CD4-positive, alpha-beta T cell treated with Interferon alpha-2 for 1 hour (primary cell): Measurements from ENCODE around the gene NEFH.
"Not testable (repeated sequence)": the region's sequence is repeated elsewhere in the genome, so short reads cannot be mapped to it uniquely, and the experiment has no call there.

Experiments
- DNase-seq, 2 donors: peaks; one replicate each; pipeline ENCODE4 v3.0.0-alpha.2; 2020 to 2022

The NEFH gene, protein sequence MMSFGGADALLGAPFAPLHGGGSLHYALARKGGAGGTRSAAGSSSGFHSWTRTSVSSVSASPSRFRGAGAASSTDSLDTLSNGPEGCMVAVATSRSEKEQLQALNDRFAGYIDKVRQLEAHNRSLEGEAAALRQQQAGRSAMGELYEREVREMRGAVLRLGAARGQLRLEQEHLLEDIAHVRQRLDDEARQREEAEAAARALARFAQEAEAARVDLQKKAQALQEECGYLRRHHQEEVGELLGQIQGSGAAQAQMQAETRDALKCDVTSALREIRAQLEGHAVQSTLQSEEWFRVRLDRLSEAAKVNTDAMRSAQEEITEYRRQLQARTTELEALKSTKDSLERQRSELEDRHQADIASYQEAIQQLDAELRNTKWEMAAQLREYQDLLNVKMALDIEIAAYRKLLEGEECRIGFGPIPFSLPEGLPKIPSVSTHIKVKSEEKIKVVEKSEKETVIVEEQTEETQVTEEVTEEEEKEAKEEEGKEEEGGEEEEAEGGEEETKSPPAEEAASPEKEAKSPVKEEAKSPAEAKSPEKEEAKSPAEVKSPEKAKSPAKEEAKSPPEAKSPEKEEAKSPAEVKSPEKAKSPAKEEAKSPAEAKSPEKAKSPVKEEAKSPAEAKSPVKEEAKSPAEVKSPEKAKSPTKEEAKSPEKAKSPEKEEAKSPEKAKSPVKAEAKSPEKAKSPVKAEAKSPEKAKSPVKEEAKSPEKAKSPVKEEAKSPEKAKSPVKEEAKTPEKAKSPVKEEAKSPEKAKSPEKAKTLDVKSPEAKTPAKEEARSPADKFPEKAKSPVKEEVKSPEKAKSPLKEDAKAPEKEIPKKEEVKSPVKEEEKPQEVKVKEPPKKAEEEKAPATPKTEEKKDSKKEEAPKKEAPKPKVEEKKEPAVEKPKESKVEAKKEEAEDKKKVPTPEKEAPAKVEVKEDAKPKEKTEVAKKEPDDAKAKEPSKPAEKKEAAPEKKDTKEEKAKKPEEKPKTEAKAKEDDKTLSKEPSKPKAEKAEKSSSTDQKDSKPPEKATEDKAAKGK

DNA sequence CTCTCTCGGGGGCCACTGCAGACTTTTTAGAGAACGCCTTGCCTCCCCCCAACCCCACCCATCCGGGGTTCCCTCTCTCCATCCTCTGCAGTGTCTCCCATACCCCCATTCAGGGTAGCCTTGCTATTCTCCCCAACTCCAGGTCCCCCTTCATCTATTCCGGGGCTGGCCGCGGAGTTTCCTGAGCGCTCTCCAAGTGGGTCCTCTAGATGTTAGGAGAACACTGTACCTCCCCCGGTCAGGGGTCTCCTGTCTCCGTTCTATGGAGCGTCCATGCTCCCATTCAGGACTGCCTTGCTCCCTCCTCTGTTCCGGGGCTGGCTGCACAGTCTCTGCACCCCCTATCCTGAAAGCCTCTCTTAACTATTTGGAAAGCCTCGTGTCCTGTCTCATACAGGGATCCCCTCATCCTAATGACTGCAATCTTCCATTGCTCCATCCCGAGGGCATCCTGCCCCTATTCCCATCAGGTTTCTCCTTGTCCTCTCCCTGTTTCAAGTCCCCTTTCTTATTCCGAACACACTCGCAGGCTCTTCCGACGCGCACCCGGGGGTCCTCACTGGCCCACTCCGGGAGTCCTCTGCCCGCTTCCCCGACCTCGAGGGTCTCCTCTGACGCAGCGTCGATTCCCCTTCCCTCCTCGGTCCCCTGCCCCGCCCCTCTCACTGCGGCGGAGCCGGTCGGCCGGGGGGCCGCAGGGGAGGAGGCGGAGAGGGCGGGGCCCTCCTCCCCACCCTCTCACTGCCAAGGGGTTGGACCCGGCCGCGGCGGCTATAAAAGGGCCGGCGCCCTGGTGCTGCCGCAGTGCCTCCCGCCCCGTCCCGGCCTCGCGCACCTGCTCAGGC is at the start of gene NEFH:
Gene NEFH, plus strand, starts transcription at position 802 of the 845 bp plus-strand sequence. CDS start 45 bp downstream, outside the sequence.
- no peak for DNase-seq

DNA sequence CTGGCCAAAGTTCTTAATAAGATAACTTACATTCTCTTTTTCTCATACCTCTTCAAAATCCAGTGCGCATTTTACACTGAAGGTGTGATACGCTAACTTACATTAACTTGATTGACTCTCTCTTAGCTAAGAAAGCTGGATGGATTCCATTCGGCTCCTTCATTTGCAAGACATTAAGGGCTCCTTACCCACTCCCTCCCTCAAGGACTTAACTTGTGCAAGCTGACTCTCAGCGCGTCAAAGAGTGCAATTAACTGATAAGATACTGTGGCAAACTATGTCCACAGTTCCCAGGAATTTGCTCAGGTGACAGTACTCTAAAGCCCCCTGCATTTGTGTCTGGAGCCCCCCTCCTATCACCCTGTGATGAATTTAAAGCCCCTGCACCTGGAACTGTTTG is 48.0 kb upstream of the NEFH start:
- no peak for DNase-seq

DNA sequence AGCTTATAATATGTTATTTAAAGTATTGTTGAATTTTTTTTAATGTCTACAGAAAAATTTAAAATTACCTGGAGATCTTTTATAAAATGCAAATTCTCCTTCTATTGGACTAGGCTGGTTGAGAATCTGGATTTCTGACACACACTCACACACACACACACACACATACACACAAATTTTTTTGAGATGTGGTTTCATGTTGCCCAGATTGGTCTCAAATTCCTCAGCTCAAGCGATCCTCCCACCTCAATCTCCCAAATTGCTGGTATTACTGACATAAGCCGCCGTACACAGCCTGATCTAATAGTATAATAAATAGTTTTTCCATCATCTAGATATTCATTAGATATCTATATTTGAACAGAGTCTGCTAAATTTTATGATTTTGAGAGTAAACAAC is 46.2 kb upstream of the NEFH start:
- DNase-seq = no peak

DNA sequence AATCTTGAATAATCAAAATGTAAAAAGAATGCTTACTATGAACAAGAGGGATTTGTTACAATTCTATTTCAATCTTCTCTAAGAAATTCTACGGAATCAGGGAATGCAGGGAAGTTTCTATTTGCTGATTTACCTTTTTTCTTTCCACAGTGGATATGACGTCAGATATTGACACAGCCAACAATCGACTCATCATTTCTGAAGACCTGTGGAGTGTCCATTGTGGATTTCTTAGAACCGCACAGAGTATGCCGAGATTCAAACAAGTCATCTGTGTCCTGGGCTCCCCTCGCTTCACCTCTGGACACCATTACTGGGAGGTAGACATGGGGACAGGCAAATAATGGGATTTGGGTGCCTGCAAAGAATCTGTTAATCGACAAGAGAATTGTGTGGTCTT is 45.7 kb upstream of the NEFH start:
- DNase-seq = no peak

DNA sequence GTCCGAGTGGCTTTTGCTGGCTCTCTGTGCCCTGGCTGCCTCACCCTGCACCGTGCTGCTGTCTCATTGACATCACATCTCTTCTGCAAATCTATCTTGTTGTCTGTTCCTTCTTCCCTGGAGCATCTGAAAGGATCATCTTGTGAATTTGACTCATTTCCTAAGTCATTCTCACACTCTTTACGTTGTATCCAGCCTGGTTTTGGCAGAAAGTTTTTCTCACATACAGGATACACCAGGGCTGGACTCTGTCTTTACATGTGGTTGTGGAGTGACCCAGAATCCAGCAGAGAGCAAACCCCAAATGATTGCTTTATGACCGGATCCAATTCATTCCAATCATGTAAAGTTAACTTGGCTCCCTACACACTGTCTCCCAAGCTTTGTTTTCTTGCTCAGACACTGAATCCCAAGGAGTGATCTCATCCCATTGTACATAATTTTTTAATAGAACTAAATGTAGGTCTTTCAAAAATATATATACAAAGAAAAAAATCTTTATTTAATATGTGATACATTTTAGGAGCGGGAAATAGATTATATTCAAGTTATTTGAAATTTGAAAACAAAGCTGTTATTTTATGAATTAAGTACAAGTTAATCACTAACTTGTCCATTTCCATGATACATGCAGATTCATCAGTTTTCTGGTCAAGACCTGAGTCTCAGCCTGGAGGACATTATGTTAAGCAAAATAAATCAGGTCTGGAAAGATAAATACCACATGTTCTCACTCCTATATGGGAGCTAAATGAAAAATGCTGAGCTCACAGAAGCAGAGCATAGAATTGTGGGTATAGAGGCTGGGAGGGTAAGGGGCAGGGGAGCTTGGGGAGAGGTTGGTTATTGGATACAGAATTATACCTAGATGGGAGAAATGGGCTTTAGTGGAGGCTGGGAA is 44.5 kb upstream of the NEFH start:
- DNase-seq = no peak

DNA sequence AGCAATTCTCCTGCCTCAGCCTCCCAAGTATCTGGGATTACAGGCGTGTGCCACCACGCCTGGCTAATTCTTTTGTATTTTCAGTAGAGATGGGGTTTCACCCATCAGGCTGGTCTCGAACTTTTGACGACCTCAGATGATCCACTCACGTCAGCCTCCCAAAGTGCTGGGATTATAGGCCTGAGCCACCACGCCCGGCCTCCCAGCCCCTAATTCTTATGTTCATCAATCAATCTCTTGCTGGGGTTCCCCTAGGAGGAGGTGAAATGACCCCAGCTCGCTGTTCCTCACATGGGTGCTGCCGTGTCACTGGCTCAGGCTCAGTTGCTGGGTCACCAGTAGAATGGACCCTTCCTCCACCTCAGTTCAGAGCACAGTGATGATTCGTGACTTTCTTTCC is 41.7 kb upstream of the NEFH start, which contains the start of gene RFPL1:
Gene RFPL1, plus strand, starts transcription at position 301 of the 400 bp plus-strand sequence.
- DNase-seq = not testable (repeated sequence)

DNA sequence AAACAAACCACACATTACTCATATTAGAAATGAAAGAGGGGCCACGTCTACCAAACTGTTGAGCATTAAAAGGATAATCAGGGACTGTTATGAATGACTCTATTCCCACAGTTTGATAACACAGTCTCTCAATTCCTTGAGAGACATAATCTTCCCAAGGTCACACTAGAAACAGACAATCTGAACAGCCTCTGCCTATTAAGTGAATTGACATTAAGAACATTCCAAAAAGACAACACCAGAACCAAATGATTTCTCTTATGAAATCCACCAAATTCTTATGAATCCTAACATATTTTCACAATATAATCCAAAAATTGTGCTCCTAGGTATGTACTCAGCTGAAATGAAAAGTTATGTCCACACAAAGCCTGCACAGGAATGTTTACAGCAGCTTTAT is 37.0 kb upstream of the NEFH start:
- DNase-seq = no peak

DNA sequence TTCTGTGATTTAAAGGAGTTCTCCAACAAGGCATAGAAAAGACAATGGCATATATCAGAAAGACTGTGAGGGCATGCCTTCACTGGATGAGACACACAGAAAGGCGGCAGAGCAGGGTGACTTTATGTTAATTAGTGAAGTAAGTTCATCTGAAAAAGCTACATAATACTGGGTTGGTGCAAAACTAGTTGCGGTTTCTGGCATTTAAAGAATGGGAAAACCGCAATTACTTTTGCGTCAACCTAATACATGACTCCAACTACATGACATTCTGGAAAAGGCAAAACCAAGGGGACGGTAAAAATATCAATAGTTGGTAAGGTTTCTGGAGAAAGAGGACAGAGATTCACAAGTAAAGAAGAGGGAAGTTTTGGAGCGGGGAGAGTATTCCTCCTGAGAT is 36.6 kb upstream of the NEFH start:
- DNase-seq = no peak

DNA sequence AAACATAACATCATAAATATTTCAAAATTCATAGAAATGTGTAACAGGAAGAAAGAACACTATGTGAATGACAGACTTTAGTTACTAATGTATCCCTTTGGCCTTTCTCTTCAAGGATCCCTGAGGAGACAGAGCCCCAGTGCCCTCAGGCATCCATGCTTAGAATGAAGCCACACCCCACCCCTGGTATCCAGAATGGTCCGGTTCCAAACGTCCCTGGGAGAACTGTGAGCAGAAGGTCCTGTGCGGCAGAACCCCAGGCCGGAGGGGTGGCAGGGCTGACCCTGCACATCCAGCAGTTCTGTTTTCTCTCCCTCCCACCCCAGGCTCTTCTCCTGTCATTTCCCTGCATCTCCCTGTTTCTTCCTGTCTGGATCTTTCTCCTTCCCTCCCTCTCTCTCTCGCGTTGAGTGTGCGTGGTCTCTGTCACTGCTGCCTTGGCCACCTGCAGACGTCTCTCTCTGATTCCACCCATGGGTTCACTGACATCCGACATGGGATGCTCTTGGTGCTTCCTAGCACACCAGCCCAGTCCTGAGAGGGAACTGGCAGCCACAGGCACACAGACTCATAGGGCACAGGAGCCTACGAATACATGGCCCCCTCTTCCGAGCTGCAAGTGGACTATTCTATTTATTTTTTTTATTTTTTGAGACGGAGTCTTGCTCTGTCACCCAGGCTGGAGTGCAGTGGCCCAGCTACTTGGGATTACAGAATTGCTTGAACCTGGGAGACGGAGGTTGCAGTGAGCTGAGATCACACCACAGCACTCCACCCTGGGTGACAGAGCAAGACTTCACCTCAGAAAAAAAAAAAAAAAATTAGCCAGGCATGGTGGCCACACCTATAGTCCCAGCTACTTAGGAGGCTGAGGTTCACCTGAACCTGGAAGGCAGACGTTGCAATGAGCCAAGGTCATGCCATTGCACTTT is 35.9 kb upstream of the NEFH start:
- DNase-seq = no peak

DNA sequence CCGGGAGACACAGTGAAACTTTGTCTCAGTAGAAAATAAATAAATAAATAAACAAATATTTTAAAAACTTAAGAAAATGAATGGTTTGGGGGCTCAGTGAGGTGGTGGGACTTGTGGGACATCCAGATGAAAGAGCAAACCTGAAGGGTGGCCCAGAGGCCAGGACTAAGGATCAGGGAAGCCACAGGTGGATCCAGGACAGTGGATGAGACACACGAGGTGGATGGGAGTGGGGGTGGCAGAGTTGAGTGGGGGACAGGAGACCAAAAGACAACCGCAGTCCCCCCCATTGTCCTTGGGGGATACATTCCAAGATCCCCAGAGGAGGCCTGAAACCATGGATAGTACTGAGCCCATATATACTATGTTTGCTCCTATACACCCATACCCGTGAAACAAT is 34.5 kb upstream of the NEFH start:
- DNase-seq = no peak

DNA sequence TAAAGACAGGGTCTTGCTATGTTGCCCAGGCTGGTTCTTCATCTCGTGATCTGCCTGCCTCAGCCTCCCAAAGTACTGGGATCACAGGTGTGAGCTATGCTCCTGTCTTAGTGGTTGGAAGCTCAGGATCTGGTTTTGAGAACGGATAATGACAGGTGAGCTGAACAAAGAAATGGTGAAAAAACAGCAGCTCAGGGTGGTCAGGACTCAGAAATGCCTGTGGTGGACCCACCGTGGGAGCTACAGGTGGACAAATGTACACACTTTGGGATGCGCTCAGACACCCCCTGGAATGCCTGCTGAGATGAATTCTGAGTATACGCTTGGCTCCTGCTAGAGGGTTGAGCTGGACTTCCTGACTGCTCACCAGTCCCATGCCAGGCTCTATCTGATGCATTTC is 32.1 kb upstream of the NEFH start:
- DNase-seq = no peak

DNA sequence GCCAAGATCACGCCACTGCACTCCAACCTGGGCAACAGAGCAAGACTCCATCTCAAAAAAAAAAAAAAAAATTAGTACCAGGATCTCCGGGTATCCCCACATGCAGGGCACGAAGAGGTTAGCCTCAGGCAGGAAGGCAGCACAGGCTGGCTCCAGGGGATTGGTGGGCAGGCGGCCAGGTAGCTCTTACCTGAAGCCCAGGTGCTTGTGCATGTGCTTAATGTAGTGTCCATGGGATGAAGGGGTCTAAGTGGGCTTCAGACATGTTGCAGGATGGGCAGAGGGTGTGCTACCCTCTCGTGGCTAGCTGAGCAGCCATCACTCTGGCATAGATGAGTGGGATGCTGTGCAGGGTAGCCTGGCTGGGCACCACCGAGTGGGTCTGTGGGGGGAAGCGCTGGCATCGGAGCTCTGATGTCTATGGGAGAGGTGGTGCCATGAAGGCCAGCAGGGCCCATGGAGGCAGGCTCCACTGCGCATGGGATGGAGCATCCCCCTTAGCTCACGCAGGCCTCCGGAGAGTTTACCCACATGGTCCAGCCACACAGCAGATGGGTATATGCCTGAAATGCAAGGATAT is 30.6 kb upstream of the NEFH start:
- no peak for DNase-seq

DNA sequence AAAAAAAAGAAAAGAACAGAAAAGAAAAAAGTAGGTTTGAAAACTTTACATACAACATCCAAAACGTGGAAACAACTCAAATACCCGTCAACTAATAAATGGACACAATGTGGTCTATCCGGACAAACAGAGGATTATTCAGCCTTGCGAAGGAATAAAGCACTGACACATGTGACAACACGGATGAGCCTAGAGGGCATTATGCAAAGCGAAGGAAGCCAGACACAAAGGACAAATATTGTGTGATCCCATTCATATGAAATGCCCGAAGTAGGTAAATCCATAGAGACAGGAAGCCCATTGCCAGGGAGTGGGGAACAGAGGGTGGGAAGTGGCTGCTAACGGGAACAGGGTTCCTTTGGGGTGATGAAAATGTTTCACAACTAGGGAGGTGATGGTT is 29.8 kb upstream of the NEFH start:
- no peak for DNase-seq

DNA sequence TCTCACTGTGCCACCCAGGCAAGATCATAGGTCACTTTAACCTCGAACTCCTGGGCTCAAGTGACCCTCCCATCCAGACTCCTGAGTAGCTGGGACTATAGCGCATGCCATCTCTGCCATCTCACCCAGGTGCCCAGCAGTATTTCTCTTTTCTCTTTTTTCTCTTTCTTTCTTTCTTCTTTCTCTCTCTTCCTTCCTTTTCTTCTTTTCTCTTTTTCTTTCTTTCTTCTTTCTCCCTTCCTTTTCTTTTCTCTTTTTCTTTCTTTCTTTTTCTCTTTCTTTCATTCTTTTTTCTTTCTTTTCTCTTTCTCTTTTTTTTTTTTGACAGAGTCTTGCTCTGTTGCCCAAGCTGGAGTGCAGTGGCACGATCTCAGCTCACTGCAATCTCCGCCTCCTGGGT is 28.2 kb upstream of the NEFH start:
- DNase-seq = no peak

DNA sequence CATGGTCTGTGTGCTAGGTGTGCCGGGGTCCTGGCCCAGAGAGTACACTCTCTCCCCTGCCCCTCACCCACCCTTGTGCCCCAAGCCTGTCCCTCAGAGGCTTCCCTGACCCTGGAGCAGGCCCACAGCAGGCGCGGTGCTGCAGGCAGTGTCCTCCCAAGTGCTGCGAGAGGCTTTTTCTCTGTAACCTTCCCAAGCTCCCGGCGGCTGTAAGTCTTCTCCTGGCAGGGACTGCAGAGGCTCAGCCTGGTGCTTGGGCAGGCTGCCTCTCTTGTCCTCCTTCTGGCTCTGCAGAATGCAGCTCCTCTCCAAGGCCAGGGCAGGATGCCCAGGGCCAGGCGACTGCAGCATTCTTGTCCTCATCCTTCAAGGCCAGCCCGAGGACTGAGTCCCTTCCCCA is 25.7 kb upstream of the NEFH start:
- DNase-seq = no peak

DNA sequence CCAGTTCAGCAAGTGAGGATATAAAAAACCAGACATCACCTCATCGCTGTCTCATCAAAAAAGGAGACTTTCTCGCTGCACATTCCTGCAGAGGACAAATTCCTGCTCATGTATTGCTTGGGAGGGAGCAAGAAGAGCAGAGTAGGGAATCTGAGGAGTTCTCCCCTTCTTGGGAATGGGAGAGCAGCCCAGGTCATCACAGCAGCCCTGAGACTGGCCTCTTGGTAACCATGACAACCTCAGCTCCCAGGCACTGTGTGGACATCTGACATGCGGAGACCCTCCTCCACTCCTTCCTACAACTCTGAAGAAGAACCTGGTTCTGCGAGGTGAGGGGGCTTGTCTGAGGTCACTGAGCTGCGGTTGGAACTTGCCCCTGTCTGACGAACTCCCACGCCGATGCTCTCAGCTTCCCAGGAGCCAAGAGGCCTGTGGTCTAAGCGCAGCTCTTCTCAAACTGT is 23.8 kb upstream of the NEFH start:
- DNase-seq = no peak

DNA sequence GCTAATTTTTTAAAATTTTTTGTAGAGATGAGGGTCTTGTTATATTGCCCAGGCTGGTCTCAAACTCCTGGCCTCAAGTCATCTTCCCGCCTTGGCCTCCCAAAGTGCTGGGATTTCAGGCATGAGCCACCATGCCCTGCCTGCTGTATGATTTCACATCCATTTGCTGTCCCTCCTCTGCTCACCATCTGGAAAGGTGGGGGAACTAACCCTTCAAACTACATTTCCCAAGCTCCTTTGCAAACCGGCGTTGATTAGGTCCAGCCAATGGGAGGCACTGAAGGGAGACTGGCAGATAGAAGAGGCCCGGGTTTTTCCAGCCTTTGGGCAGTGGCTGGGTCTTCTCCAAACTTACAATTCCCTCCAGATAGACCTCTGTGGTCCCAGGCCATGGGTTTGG is 22.3 kb upstream of the NEFH start:
- peak in 1 of 2 donors; percentile 38 for DNase-seq

DNA sequence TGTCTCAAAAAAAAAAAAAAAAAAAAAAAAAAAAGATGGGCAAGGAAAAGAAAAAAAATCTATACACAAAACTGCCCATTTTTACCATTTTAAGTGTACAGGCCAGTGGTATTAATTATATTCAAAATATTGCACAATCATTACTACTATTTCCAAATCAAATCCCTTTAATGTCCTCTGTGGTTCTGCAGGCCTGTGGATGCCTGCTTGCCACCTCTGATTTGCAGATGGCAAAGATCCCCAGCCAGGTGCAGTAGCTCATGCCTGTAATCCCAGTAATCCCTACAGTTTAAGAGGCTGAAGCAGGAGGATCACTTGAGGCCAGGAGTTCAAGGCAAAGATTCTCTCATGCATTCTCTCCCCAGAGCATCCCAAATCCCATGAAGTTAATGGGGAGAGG is 21.5 kb upstream of the NEFH start:
- no peak for DNase-seq

DNA sequence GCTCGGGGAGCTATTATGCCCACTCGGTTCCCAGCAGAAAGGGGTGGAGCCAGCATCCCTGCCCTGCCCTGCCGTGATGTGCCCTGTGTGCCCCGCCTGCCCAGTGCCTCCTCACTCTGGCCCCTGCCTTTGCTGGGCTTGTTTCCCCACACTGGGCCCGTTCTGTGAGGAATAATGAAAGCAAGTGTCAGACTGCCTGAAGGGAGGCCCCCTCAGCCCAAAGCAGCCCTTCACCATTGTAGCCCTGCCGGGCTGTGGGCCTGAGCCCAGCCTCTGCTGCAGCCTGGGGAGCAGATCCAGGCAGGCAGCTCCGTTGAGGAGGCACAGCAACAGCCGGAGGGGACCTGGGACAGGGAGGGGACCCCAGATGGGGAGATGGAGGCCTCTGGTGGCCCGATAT is 20.2 kb upstream of the NEFH start:
- no peak for DNase-seq

DNA sequence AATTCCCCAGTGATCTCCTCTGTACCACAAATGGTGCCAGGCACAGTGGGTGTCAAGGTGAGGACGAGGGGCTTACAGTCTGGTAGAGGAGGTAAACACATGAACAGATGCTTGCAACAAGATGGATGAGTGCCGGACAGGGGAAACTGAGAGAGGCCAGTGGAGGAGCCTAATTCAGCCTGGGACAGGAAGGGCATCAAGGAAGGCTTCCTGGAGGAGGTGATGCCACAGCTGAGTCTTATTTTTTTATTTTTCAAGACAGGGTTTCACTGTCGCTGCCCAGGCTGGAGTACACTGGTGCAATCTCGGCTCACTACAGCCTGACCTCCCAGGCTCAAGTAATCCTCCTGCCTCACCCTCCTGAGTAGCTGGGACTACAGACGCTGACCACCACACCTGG is 18.8 kb upstream of the NEFH start:
- DNase-seq = no peak
